Measurements from ENCODE around the gene ZC3H14.
"Not testable (repeated sequence)": the region's sequence is repeated elsewhere in the genome, so short reads cannot be mapped to it uniquely, and the experiment has no call there.

The ZC3H14 gene, protein sequence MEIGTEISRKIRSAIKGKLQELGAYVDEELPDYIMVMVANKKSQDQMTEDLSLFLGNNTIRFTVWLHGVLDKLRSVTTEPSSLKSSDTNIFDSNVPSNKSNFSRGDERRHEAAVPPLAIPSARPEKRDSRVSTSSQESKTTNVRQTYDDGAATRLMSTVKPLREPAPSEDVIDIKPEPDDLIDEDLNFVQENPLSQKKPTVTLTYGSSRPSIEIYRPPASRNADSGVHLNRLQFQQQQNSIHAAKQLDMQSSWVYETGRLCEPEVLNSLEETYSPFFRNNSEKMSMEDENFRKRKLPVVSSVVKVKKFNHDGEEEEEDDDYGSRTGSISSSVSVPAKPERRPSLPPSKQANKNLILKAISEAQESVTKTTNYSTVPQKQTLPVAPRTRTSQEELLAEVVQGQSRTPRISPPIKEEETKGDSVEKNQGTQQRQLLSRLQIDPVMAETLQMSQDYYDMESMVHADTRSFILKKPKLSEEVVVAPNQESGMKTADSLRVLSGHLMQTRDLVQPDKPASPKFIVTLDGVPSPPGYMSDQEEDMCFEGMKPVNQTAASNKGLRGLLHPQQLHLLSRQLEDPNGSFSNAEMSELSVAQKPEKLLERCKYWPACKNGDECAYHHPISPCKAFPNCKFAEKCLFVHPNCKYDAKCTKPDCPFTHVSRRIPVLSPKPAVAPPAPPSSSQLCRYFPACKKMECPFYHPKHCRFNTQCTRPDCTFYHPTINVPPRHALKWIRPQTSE

DNA sequence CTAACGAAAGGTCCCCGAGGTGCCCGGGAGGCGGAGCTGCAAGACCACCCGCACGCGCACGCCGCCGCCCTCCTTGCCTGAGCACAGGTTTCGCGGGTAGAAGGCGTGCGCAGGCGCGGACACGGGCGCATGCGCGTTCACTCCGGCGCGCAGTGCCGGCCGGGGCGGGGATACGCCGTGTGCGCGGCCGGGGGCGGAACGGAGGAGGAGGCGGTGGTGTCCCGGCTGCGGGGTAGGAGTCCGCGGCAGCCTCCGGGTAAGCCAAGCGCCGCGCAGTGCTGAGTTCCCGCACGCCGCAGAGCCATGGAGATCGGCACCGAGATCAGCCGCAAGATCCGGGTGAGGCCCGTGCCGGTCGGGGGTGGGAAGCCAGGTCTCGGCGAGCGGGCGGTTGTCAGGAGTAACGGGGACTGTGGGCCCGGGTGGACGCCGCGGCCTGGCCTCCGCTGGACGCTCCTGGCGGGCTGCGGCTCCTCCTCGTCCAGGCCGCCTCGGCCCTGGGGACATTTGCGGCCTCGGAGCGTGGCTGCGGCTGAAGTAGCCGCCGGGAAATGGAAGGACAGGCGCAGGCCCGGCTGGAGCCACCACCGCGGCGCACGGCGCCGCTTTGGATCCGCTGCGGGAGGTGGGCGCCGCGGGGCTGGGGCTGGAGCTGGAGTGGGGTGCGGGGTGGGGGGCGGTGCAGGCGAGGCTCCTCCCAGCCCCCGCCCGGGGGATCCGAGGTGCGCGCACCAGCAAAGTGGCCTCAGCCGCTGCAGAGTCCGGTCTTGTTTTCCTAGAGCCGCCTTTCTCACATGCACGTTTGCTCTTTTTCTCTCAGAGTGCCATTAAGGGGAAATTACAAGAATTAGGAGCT, at the start of gene ZC3H14:
TSS of gene ZC3H14 (plus strand) at position 207 of the 856 bp plus-strand sequence. CDS start at position 304, 97 bp downstream.
- DNase-seq: peak; percentile 27

DNA sequence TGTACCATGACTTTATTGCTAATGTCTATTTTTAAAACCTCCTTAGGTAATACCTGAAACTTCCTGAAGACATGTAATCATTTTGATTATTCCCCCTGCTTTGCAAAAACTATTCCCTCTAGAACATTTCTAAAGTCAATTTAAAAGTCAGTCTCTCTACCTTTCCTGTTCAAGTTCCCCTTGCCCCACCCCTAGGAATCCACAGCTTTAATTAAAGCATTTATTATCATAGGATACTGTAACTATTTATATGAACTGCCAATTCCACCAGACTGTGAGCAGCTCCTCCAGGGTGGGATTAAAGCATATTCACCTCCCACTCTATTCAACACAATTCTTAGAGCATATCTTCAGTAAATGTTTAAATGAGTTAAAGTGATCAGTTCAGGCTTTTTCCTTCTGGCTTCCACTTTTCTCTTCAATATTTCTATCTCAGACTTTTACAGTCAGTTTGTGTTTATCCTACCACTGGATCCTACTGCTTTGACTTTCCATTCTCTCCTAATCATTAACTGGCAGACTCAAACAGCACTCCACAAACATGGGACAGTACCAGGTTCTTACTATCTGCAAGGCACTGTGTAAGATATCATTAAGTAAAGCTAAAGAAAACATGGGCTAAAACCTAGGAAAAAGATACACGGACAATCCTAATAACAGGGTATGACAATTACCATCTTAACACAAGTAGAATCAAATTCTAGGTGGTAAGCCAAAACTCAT, 47.2 kb upstream of the ZC3H14 start:
- DNase-seq: no peak

DNA sequence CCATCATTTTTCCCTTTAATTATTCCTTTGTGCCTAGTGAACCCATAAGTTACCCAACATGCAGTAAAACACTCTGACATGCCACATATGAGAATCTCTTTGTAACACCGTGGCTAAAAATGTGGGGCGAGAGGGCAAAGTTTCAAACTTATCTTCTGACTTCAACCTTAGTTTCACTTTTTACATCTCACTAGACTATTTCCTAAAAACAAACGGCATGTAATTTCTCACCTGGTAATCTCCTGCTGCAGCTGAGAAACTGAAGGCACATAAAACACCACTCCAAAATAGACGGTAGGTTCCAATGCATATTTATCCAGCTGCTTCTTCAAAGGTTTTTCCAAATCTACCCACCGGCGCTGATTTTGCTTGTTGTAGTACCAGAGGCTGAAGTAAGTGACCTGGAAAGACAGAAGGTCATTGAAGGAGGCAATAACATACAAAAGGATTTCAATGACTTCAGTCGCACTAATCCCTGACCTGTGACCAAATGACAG, 45.9 kb upstream of the ZC3H14 start:
- DNase-seq: no peak

DNA sequence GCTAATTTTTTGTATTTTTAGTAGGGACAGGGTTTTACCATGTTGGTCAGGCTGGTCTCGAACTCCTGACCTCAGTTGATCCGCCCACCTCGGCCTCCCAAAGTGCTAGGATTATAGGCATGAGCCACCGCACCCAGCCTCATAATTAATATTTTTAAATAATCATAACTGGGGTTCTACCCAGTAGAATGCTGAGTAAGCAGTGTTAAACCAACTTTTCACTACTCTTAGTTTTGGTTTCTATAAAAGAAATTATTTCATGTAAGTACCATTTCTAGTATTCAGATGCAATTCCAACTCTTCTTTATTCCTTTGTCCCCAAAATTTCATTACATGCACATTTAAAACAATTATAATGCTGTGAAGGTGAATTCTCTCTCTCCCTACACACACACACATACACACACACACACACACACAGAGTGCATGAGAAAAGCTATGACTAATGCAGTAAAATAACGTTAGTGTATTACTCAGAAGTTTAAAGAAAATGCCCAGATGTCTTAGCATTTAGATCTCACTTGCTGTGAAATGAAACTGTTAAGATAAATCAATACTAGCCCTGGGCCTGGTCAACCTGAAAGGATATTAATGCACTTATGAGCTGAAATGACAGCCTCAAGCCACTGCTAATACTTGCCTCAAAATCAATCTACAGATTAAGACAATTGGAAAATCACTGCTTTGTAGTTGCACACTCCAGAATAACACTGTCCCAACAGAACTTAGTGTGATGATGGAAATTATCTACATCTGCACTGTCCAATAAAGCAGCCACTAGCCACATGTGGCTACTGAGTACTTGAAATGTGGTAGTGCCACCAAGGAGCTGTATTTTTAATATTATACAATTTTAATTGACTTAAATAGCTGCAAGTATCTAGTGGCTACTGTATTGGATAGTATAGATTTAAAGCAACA, 44.0 kb upstream of the ZC3H14 start:
- no peak for DNase-seq

DNA sequence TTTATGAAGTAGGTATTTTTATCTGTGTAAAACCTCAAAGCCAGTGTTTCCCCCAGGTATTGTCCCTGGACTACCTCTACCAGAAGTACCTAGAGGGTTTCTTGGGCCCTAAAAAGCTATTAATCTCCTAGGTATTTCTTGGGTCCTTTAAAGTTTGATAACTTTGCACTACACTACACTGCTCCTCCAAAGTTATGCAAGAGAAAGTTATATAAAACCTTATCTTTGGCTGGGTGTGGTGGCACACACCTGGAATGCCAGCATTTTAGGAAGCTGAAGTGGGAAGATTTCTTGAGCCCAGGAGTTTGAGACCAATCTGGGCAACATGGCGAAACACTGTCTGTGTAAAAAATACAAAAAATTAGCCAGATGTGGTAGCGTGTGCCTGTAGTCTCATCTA, 42.9 kb upstream of the ZC3H14 start:
- DNase-seq: no peak

DNA sequence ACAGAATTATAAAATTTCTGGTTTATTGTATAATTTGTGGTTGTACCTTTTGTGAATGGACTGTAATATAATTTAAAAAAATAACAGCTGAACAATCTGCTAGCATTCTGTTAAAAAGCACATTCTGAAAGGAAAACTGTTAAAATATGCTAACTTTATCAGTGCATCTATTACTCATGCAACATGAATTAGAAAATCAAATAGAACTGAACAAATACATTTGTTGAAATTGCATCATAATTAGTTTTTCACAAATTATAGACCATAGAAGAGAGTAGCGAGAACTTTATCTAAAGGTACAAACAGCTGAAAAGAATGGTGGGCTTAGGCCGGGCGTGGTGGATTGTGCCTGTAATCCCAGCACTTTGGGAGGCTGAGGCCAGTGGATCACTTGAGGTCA, 41.0 kb upstream of the ZC3H14 start:
- DNase-seq: no peak

DNA sequence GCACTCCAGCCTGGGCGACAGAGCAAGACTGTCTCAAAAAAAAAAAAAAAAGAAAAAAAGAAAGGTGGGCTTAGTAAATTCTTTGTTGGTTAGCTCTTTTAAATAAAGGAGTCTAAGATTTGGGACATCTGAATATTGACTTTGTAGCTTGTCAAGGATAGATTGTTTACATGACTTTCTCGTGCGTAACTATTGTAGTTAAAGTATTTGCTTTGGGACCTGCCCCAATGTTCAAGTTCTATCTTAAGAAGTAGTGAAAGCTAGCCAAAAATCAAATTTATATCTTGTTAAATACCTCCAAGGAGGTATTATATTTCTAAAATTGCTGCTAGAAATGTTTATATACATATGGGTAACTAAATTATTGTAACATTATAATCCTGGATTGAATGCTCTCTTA, 40.4 kb upstream of the ZC3H14 start:
- DNase-seq: no peak

DNA sequence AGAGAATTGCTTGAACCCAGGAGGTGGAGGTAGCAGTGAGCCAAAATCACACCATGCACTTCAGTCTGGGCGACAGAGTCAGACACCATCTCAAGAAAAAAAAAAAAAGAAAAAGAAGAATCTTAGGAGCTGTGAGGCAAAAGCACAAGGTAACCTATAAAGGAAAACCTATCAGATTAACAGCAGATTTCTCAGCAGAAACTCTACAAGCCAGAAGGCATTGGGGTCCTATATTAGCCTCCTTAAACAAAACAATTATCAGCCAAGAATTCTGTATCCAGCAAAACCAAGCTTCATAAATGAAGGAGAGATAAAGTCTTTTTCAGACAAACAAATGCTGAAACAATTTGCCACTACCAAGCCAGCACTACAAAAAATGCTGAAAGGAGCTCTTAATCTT, 32.9 kb upstream of the ZC3H14 start:
- DNase-seq: not testable (repeated sequence)

DNA sequence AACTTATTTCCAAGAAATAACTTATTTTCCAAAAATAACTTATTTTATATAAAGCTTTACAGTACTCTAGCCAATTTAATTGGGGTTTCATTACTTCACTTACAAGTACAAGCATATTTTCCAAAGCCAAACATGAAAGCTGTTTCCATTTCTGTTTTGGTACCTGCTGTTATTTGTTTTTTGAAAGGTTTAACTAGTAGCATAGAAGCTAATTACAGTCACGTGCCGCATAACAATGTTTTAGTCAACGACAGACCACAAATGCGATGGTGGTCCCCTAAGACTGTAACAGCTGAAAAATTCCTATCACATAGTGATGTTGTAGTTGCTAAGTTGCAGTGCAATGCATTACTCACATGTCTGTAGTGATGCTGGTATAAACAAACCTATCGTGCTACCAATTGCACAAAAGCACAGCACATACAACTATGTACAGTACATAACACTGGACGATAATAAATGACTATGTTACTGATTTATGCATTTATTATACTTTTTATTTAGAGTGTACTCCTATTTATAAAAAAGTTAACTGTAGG, 29.7 kb upstream of the ZC3H14 start:
- no peak for DNase-seq

DNA sequence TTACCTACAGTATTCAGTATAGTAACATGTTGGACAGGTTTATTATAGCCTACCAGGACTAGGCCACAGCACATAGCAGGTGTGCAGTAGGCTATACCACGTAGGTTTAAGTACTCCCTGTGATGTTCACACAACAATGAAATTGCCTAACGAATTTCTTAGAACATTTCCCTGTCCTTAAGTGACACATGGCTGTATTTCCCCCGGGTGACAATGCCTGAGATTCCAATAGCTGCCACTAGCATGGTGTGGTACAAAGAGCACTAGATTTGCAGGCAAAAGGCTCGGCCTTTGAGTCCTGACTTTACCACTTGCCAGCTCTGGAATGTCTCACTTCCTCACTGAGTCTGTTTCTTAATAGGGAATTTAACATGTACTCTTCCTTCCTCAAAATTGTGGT, 27.7 kb upstream of the ZC3H14 start:
- no peak for DNase-seq

DNA sequence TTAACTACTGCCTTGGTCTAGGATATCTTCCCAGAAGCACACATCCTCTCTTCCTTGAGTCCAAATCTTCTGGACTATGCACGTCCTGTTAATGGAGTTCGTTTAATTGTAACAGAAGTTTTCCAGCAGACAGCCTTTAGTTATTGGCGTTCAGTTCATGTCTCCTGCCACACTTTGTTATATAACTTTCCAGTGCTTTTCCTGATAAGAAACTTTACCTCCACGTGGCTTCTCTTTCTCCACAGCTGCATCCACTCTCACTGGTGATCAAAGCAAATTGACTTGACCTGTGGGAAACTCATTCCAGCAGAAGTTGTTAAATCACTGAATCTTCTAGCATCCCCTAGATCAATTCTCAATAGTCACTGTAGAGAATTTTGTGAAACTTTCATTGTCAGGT, 27.0 kb upstream of the ZC3H14 start:
- DNase-seq: no peak

DNA sequence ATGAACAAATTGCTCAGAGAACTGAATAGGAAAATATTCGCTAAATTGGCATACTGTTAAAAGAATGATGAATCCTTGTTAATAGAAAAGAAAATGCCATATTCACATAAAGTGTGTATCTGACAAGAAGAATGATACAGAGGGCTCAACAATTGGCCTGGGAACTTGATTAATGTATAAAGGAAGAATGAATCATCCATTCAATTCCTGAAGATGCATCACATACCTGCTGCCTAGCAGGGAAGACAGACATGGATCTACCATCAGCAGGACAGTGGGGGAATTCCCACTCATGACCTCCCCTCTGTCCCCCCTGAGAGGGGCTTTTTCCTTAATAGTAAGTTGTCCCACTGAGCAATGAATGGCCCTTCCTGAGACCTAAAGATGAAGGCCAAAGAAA, 21.5 kb upstream of the ZC3H14 start:
- no peak for DNase-seq

DNA sequence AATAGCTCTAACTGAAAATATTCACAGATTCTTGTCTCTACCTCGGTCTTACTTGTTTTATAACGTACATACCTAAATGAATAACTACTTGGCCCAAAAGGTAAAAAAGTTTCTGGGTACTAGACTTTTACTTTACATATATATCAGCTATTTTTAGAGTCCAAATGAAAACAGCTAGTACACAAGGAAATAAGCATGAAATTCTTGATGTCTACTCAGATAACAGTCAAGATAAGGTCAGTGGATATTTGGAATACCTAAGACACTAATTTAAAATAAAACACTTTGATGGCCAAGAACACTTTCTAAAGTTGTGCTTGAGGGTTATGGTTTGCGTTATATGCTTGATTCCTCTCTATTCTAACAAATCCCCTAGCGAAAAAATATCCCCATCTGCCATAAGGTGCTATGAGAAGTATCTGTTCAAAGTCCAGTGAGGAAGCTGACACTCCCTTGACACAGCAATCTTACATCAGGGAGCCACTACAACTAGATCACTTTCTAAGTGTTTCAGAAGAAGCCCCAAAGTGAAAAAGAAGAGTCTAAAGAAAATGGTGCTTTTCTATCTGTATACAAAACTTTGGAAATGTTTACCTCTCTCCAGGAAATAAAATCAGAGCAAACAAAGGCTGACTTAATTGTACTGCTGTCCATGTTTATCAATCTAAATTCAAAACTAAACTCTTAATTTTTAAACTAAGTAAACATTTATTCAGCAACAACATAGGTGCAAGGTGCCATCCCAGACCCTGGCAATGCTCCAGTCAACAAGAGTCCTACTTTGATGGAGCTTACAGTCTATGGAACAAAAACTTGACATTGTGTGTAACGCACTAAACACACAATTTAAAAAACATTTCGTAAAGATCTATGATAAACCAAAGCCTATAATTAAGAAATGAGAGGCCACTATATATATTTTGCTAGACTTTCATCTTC, 19.7 kb upstream of the ZC3H14 start:
- no peak for DNase-seq

DNA sequence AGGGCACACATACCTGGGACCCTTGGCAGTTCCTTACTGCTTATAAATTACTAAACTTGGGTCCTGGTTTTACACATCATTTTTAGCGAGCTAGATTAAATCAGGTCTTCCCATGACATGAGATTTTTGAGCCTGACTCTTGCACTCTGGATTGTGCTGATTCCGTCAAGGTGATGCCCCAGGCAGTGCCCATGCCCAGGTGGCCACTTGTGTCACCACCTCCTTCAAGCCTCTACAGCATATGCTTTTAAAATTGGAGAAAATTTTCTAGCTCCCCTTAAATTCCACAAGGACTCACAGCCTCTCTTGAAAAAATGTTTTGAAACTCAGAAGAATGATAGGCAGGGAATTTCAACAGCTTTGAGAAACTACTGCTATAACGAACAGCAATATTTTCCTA, 17.6 kb upstream of the ZC3H14 start:
- no peak for DNase-seq

DNA sequence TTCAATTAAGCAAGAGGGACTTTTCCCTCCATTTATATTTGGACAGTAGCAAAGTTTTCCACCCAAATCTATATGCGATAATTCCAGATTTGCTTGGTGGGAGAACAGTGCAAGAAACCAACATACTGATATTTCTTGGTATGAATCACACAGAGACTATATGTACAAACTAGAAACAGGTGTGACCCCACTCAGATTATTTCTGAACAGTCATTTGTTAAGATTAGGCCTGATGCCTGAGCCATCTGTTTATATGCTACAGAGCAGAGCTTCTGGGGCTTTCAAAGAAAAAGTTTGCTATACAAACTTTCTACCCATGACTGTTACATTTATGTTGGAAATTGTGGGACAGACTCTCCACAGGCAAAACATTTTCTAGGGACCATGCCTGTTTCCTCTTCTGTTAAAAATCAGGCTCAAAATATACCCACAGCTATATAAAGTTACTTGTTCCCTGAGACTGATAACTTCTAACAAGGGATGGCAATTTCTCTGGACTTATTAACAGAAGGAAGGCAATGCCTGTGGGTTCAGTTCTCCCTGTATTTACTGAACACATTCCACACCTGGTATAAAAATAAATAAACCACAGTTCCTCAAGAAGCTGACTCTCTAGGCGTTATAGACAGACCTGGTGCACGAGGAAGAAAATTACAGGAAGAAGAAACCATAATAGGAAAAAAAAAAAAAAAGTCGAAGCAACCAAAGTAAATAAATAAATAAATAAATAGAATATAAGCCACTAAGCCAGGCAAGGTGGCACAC, 16.0 kb upstream of the ZC3H14 start:
- DNase-seq: no peak

DNA sequence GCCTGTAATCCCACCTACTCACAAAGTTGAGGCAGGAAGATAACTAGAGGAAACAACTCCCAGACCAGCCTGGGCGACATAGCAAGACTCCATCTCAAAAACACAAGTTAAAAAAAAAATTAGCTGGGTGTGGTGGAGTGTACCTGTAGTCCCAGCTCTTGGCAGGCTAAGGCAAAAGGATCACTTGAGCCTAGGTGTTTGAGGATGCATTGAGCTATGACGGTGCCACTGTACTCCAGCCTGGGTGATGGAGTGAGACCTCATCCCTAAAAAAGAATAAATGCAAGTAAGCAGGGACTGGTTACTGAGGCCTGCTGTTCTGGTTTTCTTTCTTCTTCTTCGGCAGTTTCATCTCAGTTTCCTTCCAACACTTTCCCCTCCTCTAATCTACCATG, 15.5 kb upstream of the ZC3H14 start:
- DNase-seq: no peak

DNA sequence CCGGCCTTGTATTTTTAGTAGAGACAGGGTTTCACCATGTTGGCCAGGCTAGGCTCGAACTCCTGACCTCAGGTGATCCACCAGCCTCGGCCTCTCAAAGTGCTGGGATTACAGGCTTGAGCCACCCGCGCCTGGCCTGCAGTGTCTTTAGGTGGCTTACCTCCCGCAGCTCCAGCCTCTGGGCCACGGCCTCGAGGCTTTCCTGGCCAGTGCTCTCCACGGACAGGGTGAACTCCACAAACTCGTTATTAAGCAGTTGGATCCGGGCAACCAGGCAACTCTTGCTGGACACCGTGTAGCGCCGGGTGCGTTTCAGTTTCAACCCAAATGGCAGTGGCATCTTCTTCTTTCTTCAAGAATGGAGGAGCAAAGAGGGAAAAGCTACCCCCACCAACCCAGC, 12.8 kb upstream of the ZC3H14 start:
- no peak for DNase-seq

DNA sequence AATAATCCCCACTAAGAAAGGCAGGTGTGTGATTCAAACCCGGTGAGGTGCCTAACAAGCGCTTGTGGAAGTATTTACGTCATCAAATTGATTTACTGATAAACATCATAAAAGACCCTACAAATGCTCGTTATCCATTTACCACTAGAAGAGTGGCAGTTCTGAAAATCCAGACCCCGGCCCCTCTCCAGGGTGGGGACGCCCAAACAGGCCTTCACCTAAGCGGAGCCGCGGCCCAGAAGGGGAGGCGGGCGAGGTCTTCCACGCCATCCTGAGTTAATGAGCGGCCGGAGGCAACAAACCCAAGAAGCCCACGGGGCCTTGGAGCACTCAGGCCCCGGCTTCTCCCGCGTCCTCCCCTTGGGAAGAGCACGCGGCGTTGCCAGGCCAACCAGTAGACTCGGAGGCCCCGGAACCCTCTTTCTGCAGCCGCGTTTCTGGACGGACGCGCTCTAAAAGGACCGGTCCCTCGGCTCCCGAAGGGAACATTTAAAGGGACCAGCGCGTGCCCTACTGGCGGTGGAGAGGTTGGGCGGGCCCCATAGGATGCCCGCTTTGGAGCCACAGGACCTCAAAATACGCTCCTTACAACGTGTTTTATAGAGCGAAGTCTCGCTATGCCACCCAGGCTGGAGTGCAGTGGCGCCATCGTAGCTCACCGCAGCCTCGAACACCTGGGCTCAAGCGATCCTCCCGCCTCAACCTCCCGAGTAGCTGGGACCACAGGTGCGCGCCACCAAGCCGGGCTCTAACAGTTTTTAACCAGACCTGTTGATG, 11.6 kb upstream of the ZC3H14 start:
- DNase-seq: no peak
